Gastrocnemius medialis (tissue), 4 donors: ENCODE results near the gene ZMYND12. TPM values are rescaled to one million over a fixed set of nuclear protein-coding genes. Genes with fewer than 3 reads are reported as not detected.

Source experiments
- ATAC-seq, 2 donors: fragments of 150-250 bp; one replicate each; pipeline ENCODE4 v1.9.1; 2016
- DNase-seq, 2 donors: peaks; one replicate each; pipeline ENCODE4 v3.0.0-alpha.2; 2019
- H3K27ac ChIP-seq, 4 donors: fragments of 200-600 bp; sonication (generic); 1 replicate in 1 of 4; 2 replicates in 3 of 4; pipeline ENCODE4 v1.5.1; 2016 to 2018; ENCODE audit warnings: mild to moderate bottlenecking in 2 of 4, moderate library complexity in 1 of 4
- H3K27me3 ChIP-seq, 3 donors: fragments of 200-600 bp; sonication (generic) in 2 of 3; 1 replicate in 1 of 3; 2 replicates in 2 of 3; pipeline versions ENCODE4 v1.5.1 to v1.6.0; 2016 to 2019; ENCODE audit warnings: mild to moderate bottlenecking in 1 of 3, moderate library complexity in 1 of 3
- H3K36me3 ChIP-seq, 2 donors: fragments of 200-600 bp; sonication (generic) in 1 of 2; one replicate each; pipeline ENCODE4 v1.5.1; 2017 to 2018
- H3K4me1 ChIP-seq, 2 donors: fragments of 200-600 bp; sonication (generic) in 1 of 2; one replicate each; pipeline ENCODE4 v1.5.1; 2016 to 2017; ENCODE audit warnings: mild to moderate bottlenecking in 2 of 2
- H3K4me3 ChIP-seq, 4 donors: fragments of 200-600 bp; sonication (generic) in 3 of 4; 1 replicate in 1 of 4; 2 replicates in 3 of 4; pipeline ENCODE4 v1.5.1; 2016 to 2019; ENCODE audit warnings: mild to moderate bottlenecking in 2 of 4
- H3K9me3 ChIP-seq, 3 donors: fragments of 200-600 bp; sonication (generic) in 2 of 3; 1 replicate in 1 of 3; 2 replicates in 2 of 3; pipeline ENCODE4 v1.5.1; 2016 to 2019
- CTCF ChIP-seq, 5 experiments: fragments of 450-650 bp in 3 of 5; fragments of 200-600 bp in 2 of 5; sonication (generic) in 2 of 5; IDR thresholded peaks in 4 of 5; conservative IDR thresholded peaks in 1 of 5; 1 replicate in 4 of 5; 2 replicates in 1 of 5; pipeline ENCODE4 v1.5.1; 2016 to 2019; ENCODE audit warnings: antibody characterized with exemption in 5 of 5, mild to moderate bottlenecking in 3 of 5, moderate library complexity in 3 of 5
- POLR2A ChIP-seq, 2 donors: fragments of 450-650 bp; IDR thresholded peaks; one replicate each; pipeline ENCODE4 v1.6.1; 2017; ENCODE audit warnings: antibody characterized with exemption in 2 of 2, mild to moderate bottlenecking in 2 of 2, moderate library complexity in 2 of 2
- in situ Hi-C, 4 donors: fragments of 200-750 bp; cut with MboI; loops; one replicate each; pipeline versions ENCODE4 v1.15.0 to v1.8.0; 2017; ENCODE audit warnings: low sequenced_read_pairs in 4 of 4
- intact Hi-C: fragments of 100-400 bp; cut with DNase I; formaldehyde crosslinking; loops from one replicate; pipeline ENCODE4 v1.15.1; 2023; ENCODE audit warnings: low total_unique reads
- total RNA-seq, 4 donors: library from RNA; depleted of rRNA; stranded (reverse); fragments of >200 nt; gene quantifications; one replicate each; pipeline versions ENCODE4 v1.1.0 to v1.2.3, GENCODE V29; 2016

Gene ZMYND12
- total RNA-seq, 4 donors from 2014 or later = 0.80 to 1.0 TPM; not detected in 2

- ATAC-seq (no peak), DNase-seq (no peak)
- in situ Hi-C loops (no loop called here), intact Hi-C loops (no loop called here)
- Histone ChIP-seq H3K9me3 (no peaks in the 10 kb centered on the region), H3K4me3 (no peak overlapping the region), H3K36me3 (no peaks in the 10 kb centered on the region), H3K4me1 (peaks cover 9 to 12% of the 10 kb centered on the region in 2 donors), H3K27ac (no peak overlapping the region), H3K27me3 (peaks cover 0 to 2% (median 0%) of the 10 kb centered on the region in 3 donors)
- TF ChIP-seq CTCF (IDR thresholded peaks at IDR 0.05 in 4 of 5, conservative IDR thresholded peaks at IDR 0.05 in 1 of 5) (no peak), POLR2A (IDR thresholded peaks at IDR 0.05) (no peak)
Measured at GRCh38 chr1:42423681-42424080, 32.1 kb downstream of the ZMYND12 start.

GRCh38 chr1:42422737-42423136, 33.1 kb downstream of the ZMYND12 start:
- no peak for DNase-seq
- ATAC-seq = no peak
- H3K36me3 ChIP-seq = no peaks in the 10 kb centered on the region

GRCh38 chr1:42420911-42421585, 34.8 kb downstream of the ZMYND12 start:
- in situ Hi-C loops (no loop called here), intact Hi-C loops (no loop called here)
- H3K27ac ChIP-seq = no peak overlapping the region
- peaks cover 9 to 12% of the 10 kb centered on the region in 2 donors for H3K4me1 ChIP-seq
- no peak overlapping the region for H3K4me3 ChIP-seq
- TF ChIP-seq POLR2A (IDR thresholded peaks at IDR 0.05) (no peak), CTCF (IDR thresholded peaks at IDR 0.05 in 4 of 5, conservative IDR thresholded peaks at IDR 0.05 in 1 of 5) (no peak)
- DNase-seq (no peak), ATAC-seq (no peak)
- no peaks in the 10 kb centered on the region for H3K9me3 ChIP-seq
- no peaks in the 10 kb centered on the region for H3K36me3 ChIP-seq
- H3K27me3 ChIP-seq = peaks cover 0 to 2% (median 0%) of the 10 kb centered on the region in 3 donors

More at GRCh38 chr1:42422737-42423136, 33.1 kb downstream of the ZMYND12 start:
- Histone ChIP-seq H3K4me3 (no peak overlapping the region), H3K9me3 (no peaks in the 10 kb centered on the region), H3K4me1 (peaks cover 9 to 12% of the 10 kb centered on the region in 2 donors), H3K27me3 (peaks cover 0 to 2% (median 0%) of the 10 kb centered on the region in 3 donors), H3K27ac (no peak overlapping the region)
- in situ Hi-C loops = no loop called here
- no peak for TF ChIP-seq POLR2A (IDR thresholded peaks at IDR 0.05)
- no peak for TF ChIP-seq CTCF (IDR thresholded peaks at IDR 0.05 in 4 of 5, conservative IDR thresholded peaks at IDR 0.05 in 1 of 5)
- intact Hi-C loops = no loop called here

GRCh38 chr1:42420121-42420520, 35.7 kb downstream of the ZMYND12 start:
- peaks cover 9 to 12% of the 10 kb centered on the region in 2 donors for H3K4me1 ChIP-seq
- H3K27me3 ChIP-seq = peaks cover 0 to 2% (median 0%) of the 10 kb centered on the region in 3 donors
- TF ChIP-seq POLR2A (IDR thresholded peaks at IDR 0.05) (no peak), CTCF (IDR thresholded peaks at IDR 0.05 in 4 of 5, conservative IDR thresholded peaks at IDR 0.05 in 1 of 5) (no peak)
- no peaks in the 10 kb centered on the region for H3K9me3 ChIP-seq
- no peak overlapping the region for H3K27ac ChIP-seq
- H3K36me3 ChIP-seq = no peaks in the 10 kb centered on the region
- DNase-seq (no peak), ATAC-seq (no peak)
- in situ Hi-C loops = no loop called here
- intact Hi-C loops = no loop called here
- no peak overlapping the region for H3K4me3 ChIP-seq
